NB4 (cell line): ENCODE measurements around the gene ARPC5L.

ENCODE experiments used
- DNase-seq: peaks from one replicate; pipeline ENCODE4 v3.0.0; 2010; ENCODE audit warnings: low read depth
- H3K4me3 ChIP-seq: one replicate; pipeline ENCODE4 v1.5.1; 2011; ENCODE audit warnings: mild to moderate bottlenecking, low read depth, low read length, moderate library complexity
- MYC ChIP-seq: IDR thresholded peaks from 2 replicates; pipeline ENCODE4 v1.6.1; 2011; ENCODE audit warnings: low read depth, low read length
- POLR2A ChIP-seq: IDR thresholded peaks from 2 replicates; pipeline ENCODE4 v1.6.1; 2011; ENCODE audit warnings: mild to moderate bottlenecking; ENCODE audit not compliant: insufficient read length; ENCODE audit errors: extremely low read depth
- TF ChIP-seq, protein P1 (sequence below): IDR thresholded peaks from 2 replicates; pipeline ENCODE4 v1.6.1; 2011; ENCODE audit warnings: low read depth, low read length
- TF ChIP-seq, protein P2 (sequence below): IDR thresholded peaks from one replicate; pipeline ENCODE4 v1.5.1; 2012; ENCODE audit warnings: low read depth, low read length

Gene ARPC5L

GRCh38 chr9:124889006-124889405 lies 27.1 kb downstream of the ARPC5L start:
- no peak for DNase-seq
- TF ChIP-seq, protein P1, sequence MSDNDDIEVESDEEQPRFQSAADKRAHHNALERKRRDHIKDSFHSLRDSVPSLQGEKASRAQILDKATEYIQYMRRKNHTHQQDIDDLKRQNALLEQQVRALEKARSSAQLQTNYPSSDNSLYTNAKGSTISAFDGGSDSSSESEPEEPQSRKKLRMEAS = no peak
- TF ChIP-seq POLR2A = no peak
- TF ChIP-seq, protein P2, sequence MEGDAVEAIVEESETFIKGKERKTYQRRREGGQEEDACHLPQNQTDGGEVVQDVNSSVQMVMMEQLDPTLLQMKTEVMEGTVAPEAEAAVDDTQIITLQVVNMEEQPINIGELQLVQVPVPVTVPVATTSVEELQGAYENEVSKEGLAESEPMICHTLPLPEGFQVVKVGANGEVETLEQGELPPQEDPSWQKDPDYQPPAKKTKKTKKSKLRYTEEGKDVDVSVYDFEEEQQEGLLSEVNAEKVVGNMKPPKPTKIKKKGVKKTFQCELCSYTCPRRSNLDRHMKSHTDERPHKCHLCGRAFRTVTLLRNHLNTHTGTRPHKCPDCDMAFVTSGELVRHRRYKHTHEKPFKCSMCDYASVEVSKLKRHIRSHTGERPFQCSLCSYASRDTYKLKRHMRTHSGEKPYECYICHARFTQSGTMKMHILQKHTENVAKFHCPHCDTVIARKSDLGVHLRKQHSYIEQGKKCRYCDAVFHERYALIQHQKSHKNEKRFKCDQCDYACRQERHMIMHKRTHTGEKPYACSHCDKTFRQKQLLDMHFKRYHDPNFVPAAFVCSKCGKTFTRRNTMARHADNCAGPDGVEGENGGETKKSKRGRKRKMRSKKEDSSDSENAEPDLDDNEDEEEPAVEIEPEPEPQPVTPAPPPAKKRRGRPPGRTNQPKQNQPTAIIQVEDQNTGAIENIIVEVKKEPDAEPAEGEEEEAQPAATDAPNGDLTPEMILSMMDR = no peak
- TF ChIP-seq MYC = no peak
- no peak overlapping the region for H3K4me3 ChIP-seq

DNA sequence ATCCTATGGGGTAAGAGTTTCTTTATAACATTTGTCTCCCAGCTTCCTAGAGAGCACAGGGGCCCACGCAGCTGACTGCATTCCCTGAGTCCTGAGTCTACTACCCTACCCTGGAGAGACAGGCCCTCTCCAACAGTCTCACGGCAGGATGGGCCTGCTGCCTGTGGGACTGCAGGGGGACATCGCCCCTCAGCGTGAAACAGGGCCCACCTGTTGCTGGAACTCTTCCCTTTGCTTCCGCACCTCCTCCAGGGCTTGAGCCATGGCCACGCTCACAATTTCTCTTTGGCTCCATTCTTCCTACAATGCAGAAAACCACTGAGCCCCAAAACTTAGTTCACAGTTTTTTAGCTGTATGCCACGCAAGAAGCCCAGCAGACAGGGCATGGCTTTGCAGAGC lies 28.2 kb downstream of the ARPC5L start:
- no peak for DNase-seq
- TF ChIP-seq, protein P2 = no peak
- TF ChIP-seq MYC = no peak
- TF ChIP-seq, protein P1 = no peak
- no peak for TF ChIP-seq POLR2A
- no peak overlapping the region for H3K4me3 ChIP-seq

- TF ChIP-seq POLR2A = no peak
- TF ChIP-seq, protein P2 = no peak
- DNase-seq = no peak
- no peak overlapping the region for H3K4me3 ChIP-seq
Measured at GRCh38 chr9:124894035-124894740, 32.3 kb downstream of the ARPC5L start.

GRCh38 chr9:124894741-124895170 lies 32.8 kb downstream of the ARPC5L start:
- DNase-seq = peak; percentile 76
- TF ChIP-seq, protein P2 = peak; percentile 56
- TF ChIP-seq, protein P1 = no peak
- no peak overlapping the region for H3K4me3 ChIP-seq

- TF ChIP-seq POLR2A (no peak), MYC (no peak)
- TF ChIP-seq, protein P1 = no peak
- TF ChIP-seq, protein P2 = no peak
- H3K4me3 ChIP-seq = no peak overlapping the region
- DNase-seq = no peak
Measured at GRCh38 chr9:124897570-124898460, 35.9 kb downstream of the ARPC5L start.
